DND-41 (cell line): ENCODE results near the gene NR0B2.

Experiments
- ATAC-seq: fragments of 200-7000 bp; cut with Tn5 transposase; 3 replicates; pipeline ENCODE4 v1.9.1; 2021; ENCODE audit warnings: low read depth; ENCODE audit not compliant: insufficient read depth
- DNase-seq: peaks from one replicate; pipeline ENCODE4 v3.0.0-alpha.2; 2020
- H2AFZ ChIP-seq: 2 replicates; pipeline ENCODE4 v1.6.0; 2012; ENCODE audit warnings: low read depth, low read length
- H3K27ac ChIP-seq: 2 replicates; pipeline ENCODE4 v1.5.1; 2012; ENCODE audit warnings: low read length, inconsistent platforms
- H3K27me3 ChIP-seq: fragments of 200-600 bp; sonication (generic); 2 replicates; pipeline ENCODE4 v1.6.0; 2012; ENCODE audit warnings: low read length, mild to moderate bottlenecking, inconsistent platforms; ENCODE audit not compliant: insufficient read depth, poor library complexity
- H3K36me3 ChIP-seq: 2 replicates; pipeline ENCODE4 v1.5.1; 2012; ENCODE audit warnings: low read length, inconsistent platforms; ENCODE audit not compliant: insufficient read depth
- H3K4me1 ChIP-seq: 2 replicates; pipeline ENCODE4 v1.5.1; 2012; ENCODE audit warnings: mild to moderate bottlenecking, low read length; ENCODE audit not compliant: insufficient read depth
- H3K4me2 ChIP-seq: 2 replicates; pipeline ENCODE4 v1.6.0; 2012; ENCODE audit warnings: mild to moderate bottlenecking, moderate library complexity, low read length, inconsistent platforms; ENCODE audit not compliant: insufficient read depth
- H3K4me3 ChIP-seq, 2 experiments: fragments of 200-600 bp in 1 of 2; shearing (Covaris generic) in 1 of 2; 2 replicates each; pipeline ENCODE4 v1.5.1; 2012 to 2016; ENCODE audit warnings: inconsistent platforms in 2 of 2, low read length in 2 of 2, mild to moderate bottlenecking in 2 of 2, low read depth in 1 of 2, moderate library complexity in 1 of 2
- H3K79me2 ChIP-seq: 2 replicates; pipeline ENCODE4 v1.6.0; 2012; ENCODE audit warnings: low read length, inconsistent platforms; ENCODE audit not compliant: insufficient read depth
- H3K9ac ChIP-seq: 2 replicates; pipeline ENCODE4 v1.6.0; 2012; ENCODE audit warnings: low read depth, mild to moderate bottlenecking, inconsistent platforms, low read length, moderate library complexity
- H3K9me3 ChIP-seq: 2 replicates; pipeline ENCODE4 v1.5.1; 2012; ENCODE audit warnings: low read length, moderate library complexity, mild to moderate bottlenecking, inconsistent platforms; ENCODE audit not compliant: insufficient read depth, severe bottlenecking
- H4K20me1 ChIP-seq: 2 replicates; pipeline ENCODE4 v1.6.0; 2012; ENCODE audit warnings: low read length; ENCODE audit not compliant: insufficient read depth
- EZH2 ChIP-seq: IDR thresholded peaks from 3 replicates; pipeline ENCODE4 v1.6.1; 2012; ENCODE audit warnings: borderline replicate concordance, low read depth, mild to moderate bottlenecking, moderate library complexity, low read length, inconsistent platforms; ENCODE audit not compliant: severe bottlenecking
- TF ChIP-seq, protein P1 (sequence below): IDR thresholded peaks from 2 replicates; pipeline ENCODE4 v1.5.1; 2012; ENCODE audit warnings: borderline replicate concordance, low read length, moderate library complexity, mild to moderate bottlenecking; ENCODE audit not compliant: poor library complexity, severe bottlenecking; ENCODE audit errors: extremely low read depth

The NR0B2 gene

DNA sequence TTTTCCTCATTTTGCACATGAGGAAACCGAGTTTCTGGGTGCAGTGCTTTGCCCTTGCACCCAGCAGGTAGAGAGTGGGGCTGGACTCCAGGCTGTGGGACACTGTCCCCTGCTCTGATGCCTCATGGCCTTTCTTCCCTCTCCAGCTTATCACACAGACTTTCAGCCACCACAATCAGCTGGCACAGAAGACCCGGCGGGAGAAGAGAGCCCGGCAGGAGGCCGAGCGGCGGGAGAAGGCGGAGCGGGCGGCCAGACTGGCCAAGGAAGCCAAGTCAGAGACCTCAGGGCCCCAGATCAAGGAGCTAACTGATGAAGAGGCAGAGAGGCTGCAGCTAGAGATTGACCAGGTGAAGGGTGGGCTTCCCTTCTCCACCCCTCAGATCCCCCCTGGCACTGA is 27.5 kb upstream of the NR0B2 start:
- no peaks in the 10 kb centered on the region for H3K4me1 ChIP-seq
- H4K20me1 ChIP-seq, result peaks cover 36% of the 10 kb centered on the region
- no peak overlapping the region for H3K4me3 ChIP-seq
- no peaks in the 10 kb centered on the region for H3K27me3 ChIP-seq
- H3K79me2 ChIP-seq, result peaks cover 35% of the 10 kb centered on the region
- TF ChIP-seq, protein P1, sequence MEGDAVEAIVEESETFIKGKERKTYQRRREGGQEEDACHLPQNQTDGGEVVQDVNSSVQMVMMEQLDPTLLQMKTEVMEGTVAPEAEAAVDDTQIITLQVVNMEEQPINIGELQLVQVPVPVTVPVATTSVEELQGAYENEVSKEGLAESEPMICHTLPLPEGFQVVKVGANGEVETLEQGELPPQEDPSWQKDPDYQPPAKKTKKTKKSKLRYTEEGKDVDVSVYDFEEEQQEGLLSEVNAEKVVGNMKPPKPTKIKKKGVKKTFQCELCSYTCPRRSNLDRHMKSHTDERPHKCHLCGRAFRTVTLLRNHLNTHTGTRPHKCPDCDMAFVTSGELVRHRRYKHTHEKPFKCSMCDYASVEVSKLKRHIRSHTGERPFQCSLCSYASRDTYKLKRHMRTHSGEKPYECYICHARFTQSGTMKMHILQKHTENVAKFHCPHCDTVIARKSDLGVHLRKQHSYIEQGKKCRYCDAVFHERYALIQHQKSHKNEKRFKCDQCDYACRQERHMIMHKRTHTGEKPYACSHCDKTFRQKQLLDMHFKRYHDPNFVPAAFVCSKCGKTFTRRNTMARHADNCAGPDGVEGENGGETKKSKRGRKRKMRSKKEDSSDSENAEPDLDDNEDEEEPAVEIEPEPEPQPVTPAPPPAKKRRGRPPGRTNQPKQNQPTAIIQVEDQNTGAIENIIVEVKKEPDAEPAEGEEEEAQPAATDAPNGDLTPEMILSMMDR, result no peak
- TF ChIP-seq EZH2, result no peak
- no peak overlapping the region for H3K27ac ChIP-seq
- no peak for ATAC-seq
- peaks cover 81% of the 10 kb centered on the region for H3K36me3 ChIP-seq
- no peak overlapping the region for H2AFZ ChIP-seq
- no peak overlapping the region for H3K4me2 ChIP-seq
- H3K9ac ChIP-seq, result no peak overlapping the region
- no peaks in the 10 kb centered on the region for H3K9me3 ChIP-seq
- DNase-seq, result no peak

GRCh38 chr1:26938659-26939025 is 24.9 kb upstream of the NR0B2 start:
- Histone ChIP-seq H3K4me3 (no peak overlapping the region), H2AFZ (no peak overlapping the region), H4K20me1 (peaks cover 36% of the 10 kb centered on the region), H3K79me2 (peaks cover 53% of the 10 kb centered on the region), H3K27ac (no peak overlapping the region), H3K9me3 (no peaks in the 10 kb centered on the region), H3K4me1 (no peaks in the 10 kb centered on the region), H3K4me2 (no peak overlapping the region), H3K36me3 (peaks cover 74% of the 10 kb centered on the region), H3K27me3 (no peaks in the 10 kb centered on the region), H3K9ac (no peak overlapping the region)
- no peak for DNase-seq
- TF ChIP-seq, protein P1, result no peak
- no peak for TF ChIP-seq EZH2
- no peak for ATAC-seq

- DNase-seq (no peak), ATAC-seq (no peak)
- no peaks in the 10 kb centered on the region for H3K9me3 ChIP-seq
- H3K79me2 ChIP-seq, result peaks cover 57% of the 10 kb centered on the region
- H3K27ac ChIP-seq, result no peak overlapping the region
- H3K4me2 ChIP-seq, result no peak overlapping the region
- peaks cover 74% of the 10 kb centered on the region for H3K36me3 ChIP-seq
- H3K4me1 ChIP-seq, result no peaks in the 10 kb centered on the region
- peaks cover 36% of the 10 kb centered on the region for H4K20me1 ChIP-seq
- no peaks in the 10 kb centered on the region for H3K27me3 ChIP-seq
- H2AFZ ChIP-seq, result no peak overlapping the region
- no peak overlapping the region for H3K4me3 ChIP-seq
- H3K9ac ChIP-seq, result no peak overlapping the region
- TF ChIP-seq, protein P1, result no peak
- no peak for TF ChIP-seq EZH2
Measured at GRCh38 chr1:26938004-26938658, 24.4 kb upstream of the NR0B2 start.

DNA sequence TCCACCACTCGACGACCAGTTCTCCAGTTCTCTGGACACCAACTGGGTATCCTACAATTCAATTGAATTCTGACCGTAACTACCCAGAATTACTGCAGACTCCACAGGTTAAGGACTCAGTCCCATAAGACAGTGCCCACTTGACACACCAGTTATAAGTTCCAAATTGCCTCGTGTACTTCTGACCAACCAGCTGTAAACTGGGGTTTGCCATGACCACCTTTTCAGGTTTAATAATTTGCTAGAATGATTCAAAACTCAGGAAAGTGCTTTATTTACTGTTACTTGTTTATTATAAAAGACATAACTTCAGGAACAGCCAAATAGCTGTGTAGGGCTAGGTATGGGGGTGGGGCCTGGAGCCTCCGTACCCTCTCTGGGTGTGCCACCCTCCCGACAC is 23.0 kb upstream of the NR0B2 start:
- Histone ChIP-seq H2AFZ (no peak overlapping the region), H3K36me3 (peaks cover 71% of the 10 kb centered on the region), H3K9me3 (no peaks in the 10 kb centered on the region), H3K9ac (no peak overlapping the region), H3K4me2 (no peak overlapping the region), H3K4me3 (no peak overlapping the region), H3K27me3 (no peaks in the 10 kb centered on the region), H3K27ac (no peak overlapping the region), H4K20me1 (peaks cover 39% of the 10 kb centered on the region), H3K4me1 (no peaks in the 10 kb centered on the region), H3K79me2 (peaks cover 69% of the 10 kb centered on the region)
- ATAC-seq (no peak), DNase-seq (no peak)
- TF ChIP-seq, protein P1, result no peak
- no peak for TF ChIP-seq EZH2
